Esophagus muscularis mucosa (tissue), 2 donors: Measurements from ENCODE around the gene BNC2.
"Not testable (repeated sequence)": the region's sequence is repeated elsewhere in the genome, so short reads cannot be mapped to it uniquely, and the experiment has no call there.

ENCODE experiments used
- EP300 ChIP-seq: sonication (generic); formaldehyde crosslinking; IDR thresholded peaks from one replicate; pipeline ENCODE4 v1.6.1; 2017; ENCODE audit warnings: antibody characterized with exemption
- POLR2A ChIP-seq: fragments of 450-650 bp; IDR thresholded peaks from one replicate; pipeline ENCODE4 v1.6.1; 2017; ENCODE audit warnings: antibody characterized with exemption, moderate library complexity, mild to moderate bottlenecking, low read depth

DNA sequence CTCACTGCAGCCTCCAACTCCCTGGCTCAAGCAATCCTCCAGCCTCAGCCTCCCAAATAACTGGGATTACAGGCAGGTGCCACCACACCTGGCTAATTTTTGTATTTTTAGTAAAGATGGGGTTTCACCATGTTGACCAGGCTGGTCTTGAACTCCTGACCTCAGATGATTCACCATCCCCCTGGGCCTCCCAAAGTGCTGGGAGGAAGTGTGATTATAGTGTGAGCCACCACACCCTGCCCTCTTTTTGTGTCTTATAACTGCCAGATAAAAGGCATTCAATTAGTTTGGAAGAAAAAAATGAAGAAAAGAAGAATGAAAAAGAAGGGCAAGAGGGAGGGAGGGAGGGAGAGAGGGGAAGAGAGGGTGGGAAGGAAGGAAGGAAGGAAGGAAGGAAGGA, 37.7 kb upstream of the BNC2 start:
- TF ChIP-seq EP300, POLR2A: not testable (repeated sequence)
